ENCODE results near the gene ETF1. TPM values are rescaled to one million over a fixed set of nuclear protein-coding genes. Genes with fewer than 3 reads are reported as not detected.

The ETF1 gene
- 100 to 1,000 TPM in 2 of 6 donors, 10 to 100 TPM in 4; 22.0 to 147 (median 92.4) TPM for total RNA-seq

DNA sequence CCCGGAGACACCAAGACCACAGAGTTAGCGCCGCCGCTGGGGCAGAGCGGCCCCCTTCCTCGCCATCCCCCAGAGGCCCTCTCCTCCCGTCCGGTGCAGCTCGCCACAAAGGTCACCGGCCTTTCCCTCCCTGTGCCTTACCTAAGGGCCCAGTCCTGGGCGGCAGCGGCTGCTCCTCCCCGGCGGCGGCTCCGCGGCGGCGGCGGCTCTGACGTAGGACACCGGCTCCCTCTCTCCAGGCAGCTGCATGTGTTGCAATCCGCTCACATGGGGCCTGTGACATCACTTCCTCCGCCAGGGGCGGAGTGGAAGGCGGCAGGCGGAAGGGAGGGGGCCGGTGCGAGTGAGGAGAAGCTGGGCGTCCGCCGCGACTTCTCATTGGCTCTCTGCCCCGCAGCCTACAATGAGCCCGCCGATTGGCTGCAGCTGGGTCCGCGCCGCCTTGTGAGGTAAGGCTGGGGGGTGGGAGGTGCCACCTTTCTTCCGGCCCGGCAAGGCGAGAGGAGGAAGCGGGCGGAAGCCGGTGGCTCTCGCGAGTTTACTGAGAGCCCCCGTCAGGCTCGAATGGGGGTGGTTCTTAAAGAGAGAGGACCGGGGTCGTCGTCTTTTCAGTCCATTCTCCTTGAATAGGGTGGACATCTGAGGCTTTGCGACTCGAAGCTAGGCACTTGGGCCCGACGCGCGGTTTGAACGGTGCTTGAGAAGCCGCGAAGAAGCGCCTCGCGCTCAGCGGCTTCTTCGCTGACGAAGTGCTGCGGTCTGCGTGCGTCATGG is at the start of gene ETF1:
ETF1 (minus strand) TSS at position 281 of the 774 bp plus-strand sequence. CDS start 318 bp downstream, outside the sequence.
- peak within 1 kb of the TSS; percentile 78 to 91 (median 85) for H3K4me3 ChIP-seq
- H3K27me3 ChIP-seq: no peaks in the 10 kb centered on the region
- 0 to 1% methylated on average over 14 to 40 of the region's 70 CpGs for WGBS, 2 donors
- H3K9me3 ChIP-seq: no peaks in the 10 kb centered on the region
- peak; percentile 97 to 99 for ATAC-seq (ENCODE audit: low FRiP score in 2 of 2)
- peak; percentile 98 to 100 for DNase-seq
- peak within 1 kb of the TSS; percentile 98 to 100 (median 98) for H3K27ac ChIP-seq
- TF ChIP-seq POLR2A (IDR thresholded peaks at IDR 0.05) (peak; percentile 89 to 100 (median 99)), CTCF (IDR thresholded peaks at IDR 0.05) (peak in 2 of 6 experiments; percentile 44 to 45), EP300 (IDR thresholded peaks at IDR 0.05) (peak in 2 of 4 donors; percentile 61 to 93), POLR2AphosphoS5 (IDR thresholded peaks at IDR 0.05) (peak; percentile 100)
- H3K36me3 ChIP-seq: no peaks in the 10 kb centered on the region
- peaks cover 46 to 66% (median 56%) of the 10 kb centered on the region in 4 donors for H3K4me1 ChIP-seq

- Histone ChIP-seq H3K27ac (no peak overlapping the region), H3K36me3 (no peaks in the 10 kb centered on the region), H3K4me3 (no peak overlapping the region), H3K4me1 (no peaks in the 10 kb centered on the region), H3K27me3 (no peaks in the 10 kb centered on the region), H3K9me3 (no peaks in the 10 kb centered on the region)
- WGBS, 2 donors: 92 to 95% methylated on average over 2 of the region's 2 CpGs
- ATAC-seq (ENCODE audit: low FRiP score in 2 of 2): no peak
- no peak for TF ChIP-seq POLR2AphosphoS5 (IDR thresholded peaks at IDR 0.05)
- no peak for TF ChIP-seq EP300 (IDR thresholded peaks at IDR 0.05)
- no peak for DNase-seq
These were observed 45.2 kb upstream of the ETF1 start for GRCh38 chr5:138588013-138588788.

- no peak for TF ChIP-seq EP300 (IDR thresholded peaks at IDR 0.05)
- no peak for TF ChIP-seq CTCF (IDR thresholded peaks at IDR 0.05)
- no peak for TF ChIP-seq POLR2AphosphoS5 (IDR thresholded peaks at IDR 0.05)
- TF ChIP-seq POLR2A (IDR thresholded peaks at IDR 0.05): no peak
- no peak for ATAC-seq (ENCODE audit: low FRiP score in 2 of 2)
- Histone ChIP-seq H3K27me3 (no peaks in the 10 kb centered on the region), H3K4me3 (no peak overlapping the region), H3K4me1 (no peaks in the 10 kb centered on the region), H3K27ac (no peak overlapping the region), H3K9me3 (no peaks in the 10 kb centered on the region), H3K36me3 (no peaks in the 10 kb centered on the region)
- DNase-seq: no peak
These were observed 42.1 kb upstream of the ETF1 start for GRCh38 chr5:138585157-138585556.

GRCh38 chr5:138583984-138584637 is 41.1 kb upstream of the ETF1 start:
- DNase-seq (peak in 1 of 2 donors; percentile 39), ATAC-seq (ENCODE audit: low FRiP score in 2 of 2) (no peak)
- Histone ChIP-seq H3K36me3 (no peaks in the 10 kb centered on the region), H3K27me3 (no peaks in the 10 kb centered on the region), H3K27ac (no peak overlapping the region), H3K4me3 (no peak overlapping the region), H3K4me1 (peaks cover 0 to 5% (median 3%) of the 10 kb centered on the region in 4 donors), H3K9me3 (no peaks in the 10 kb centered on the region)
- TF ChIP-seq POLR2A (IDR thresholded peaks at IDR 0.05): no peak
- TF ChIP-seq CTCF (IDR thresholded peaks at IDR 0.05): no peak
- no peak for TF ChIP-seq EP300 (IDR thresholded peaks at IDR 0.05)
- TF ChIP-seq POLR2AphosphoS5 (IDR thresholded peaks at IDR 0.05): no peak
- WGBS, 2 donors: 58 to 69% methylated on average over 8 of the region's 8 CpGs

GRCh38 chr5:138582959-138583358 is 39.9 kb upstream of the ETF1 start:
- DNase-seq (peak in 1 of 2 donors; percentile 31), ATAC-seq (ENCODE audit: low FRiP score in 2 of 2) (no peak)
- TF ChIP-seq POLR2A (IDR thresholded peaks at IDR 0.05) (no peak), POLR2AphosphoS5 (IDR thresholded peaks at IDR 0.05) (no peak), CTCF (IDR thresholded peaks at IDR 0.05) (no peak), EP300 (IDR thresholded peaks at IDR 0.05) (no peak)
- WGBS, 2 donors: 66 to 89% methylated on average over 3 of the region's 3 CpGs
- Histone ChIP-seq H3K27me3 (no peaks in the 10 kb centered on the region), H3K4me3 (no peak overlapping the region), H3K9me3 (no peaks in the 10 kb centered on the region), H3K4me1 (peaks cover 0 to 5% (median 3%) of the 10 kb centered on the region in 4 donors), H3K27ac (no peak overlapping the region), H3K36me3 (no peaks in the 10 kb centered on the region)
